T-helper 2 cell treated with Interferon-gamma antibody and Interleukin-4, amounts not matched to agents 5 μg/mL and 100 μg/mL, for 36 hours (primary cell): ENCODE data around the gene SPAG16.

Experiments
- DNase-seq: peaks from one replicate; pipeline ENCODE4 v3.0.0; 2021; ENCODE audit warnings: low spot score
- H3K27ac Mint-ChIP-seq: one replicate; pipeline ENCODE4 v1.8.0; 2021; ENCODE audit warnings: mild to moderate bottlenecking, mixed read lengths
- H3K27me3 Mint-ChIP-seq: one replicate; pipeline ENCODE4 v1.8.0; 2021; ENCODE audit warnings: low read depth, mixed read lengths
- H3K36me3 Mint-ChIP-seq: one replicate; pipeline ENCODE4 v1.8.0; 2021; ENCODE audit warnings: low read depth, mixed read lengths
- H3K4me1 Mint-ChIP-seq: one replicate; pipeline ENCODE4 v1.8.0; 2021; ENCODE audit warnings: low read depth, mixed read lengths
- H3K4me3 Mint-ChIP-seq: one replicate; pipeline ENCODE4 v1.8.0; 2022; ENCODE audit warnings: mild to moderate bottlenecking, moderate library complexity, mixed read lengths
- H3K9me3 Mint-ChIP-seq: one replicate; pipeline ENCODE4 v1.8.0; 2021; ENCODE audit warnings: mixed read lengths

Gene SPAG16

DNA sequence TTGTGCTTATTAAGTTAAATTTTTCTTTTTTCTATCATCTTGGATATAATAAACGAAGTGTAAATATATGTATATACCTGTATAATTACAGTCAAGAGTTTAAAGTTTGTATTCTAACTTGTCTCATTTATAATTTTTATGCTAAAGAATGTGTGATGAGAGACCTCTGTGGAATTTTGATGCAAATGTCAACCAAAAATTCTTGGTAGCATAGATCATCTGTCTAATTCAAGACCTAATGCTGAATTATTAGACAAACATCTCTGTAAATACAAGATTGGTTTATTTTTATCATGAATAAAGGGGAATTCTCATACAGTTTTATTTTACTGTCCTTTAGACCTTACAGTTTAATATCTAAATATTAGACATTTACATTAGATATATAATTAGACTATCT lies 977.4 kb downstream of the SPAG16 start:
- Mint-ChIP-seq H3K4me3 (no peak overlapping the region), H3K9me3 (no peaks in the 10 kb centered on the region), H3K4me1 (no peaks in the 10 kb centered on the region), H3K27me3 (no peaks in the 10 kb centered on the region), H3K36me3 (no peaks in the 10 kb centered on the region), H3K27ac (no peak overlapping the region)
- no peak for DNase-seq

DNA sequence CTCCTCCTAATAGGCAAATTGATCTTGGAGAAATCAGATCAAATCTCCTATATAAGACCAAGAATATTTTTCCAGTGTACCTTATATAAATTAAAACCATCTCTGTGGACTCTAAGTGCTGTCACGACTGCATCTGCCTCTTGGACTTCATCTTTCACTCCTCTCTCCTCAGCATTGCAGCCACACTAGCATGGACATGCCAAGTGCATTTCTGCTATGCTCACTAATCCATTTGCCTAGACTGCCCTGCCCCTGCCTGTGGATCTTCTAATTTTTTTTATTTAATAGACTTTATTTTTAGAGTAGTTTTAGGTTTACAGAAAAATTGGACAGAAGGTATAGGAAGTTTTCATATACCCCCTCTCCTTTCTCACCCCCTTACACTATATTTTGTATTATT lies 979.9 kb downstream of the SPAG16 start:
- no peak overlapping the region for H3K4me3 Mint-ChIP-seq
- H3K36me3 Mint-ChIP-seq, result no peaks in the 10 kb centered on the region
- DNase-seq, result no peak
- H3K27ac Mint-ChIP-seq, result no peak overlapping the region
- H3K9me3 Mint-ChIP-seq, result no peaks in the 10 kb centered on the region
- H3K27me3 Mint-ChIP-seq, result no peaks in the 10 kb centered on the region
- no peaks in the 10 kb centered on the region for H3K4me1 Mint-ChIP-seq

DNA sequence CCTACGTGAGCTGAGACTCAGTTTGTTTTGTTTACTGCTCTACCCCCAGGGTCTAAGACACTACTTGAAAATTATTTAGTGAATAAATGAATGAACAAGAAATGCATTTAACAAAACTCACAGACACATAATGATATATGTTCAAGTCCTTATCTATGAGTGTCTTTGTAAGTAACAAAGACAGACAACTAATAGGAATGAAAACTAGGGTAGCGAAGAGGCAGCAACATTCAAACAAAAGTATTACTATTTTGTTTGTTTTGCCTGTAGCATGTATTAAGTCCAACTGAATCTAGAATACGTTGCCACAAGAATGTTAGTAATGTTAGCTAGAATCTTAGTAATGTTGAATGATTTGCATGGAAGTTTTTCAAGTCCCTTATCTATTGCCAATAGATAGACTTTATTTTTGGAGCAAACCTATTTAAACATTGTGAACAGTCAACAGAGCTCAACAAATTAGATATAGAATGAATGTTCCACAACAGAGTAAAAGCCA lies 981.8 kb downstream of the SPAG16 start:
- Mint-ChIP-seq H3K36me3 (no peaks in the 10 kb centered on the region), H3K9me3 (no peaks in the 10 kb centered on the region), H3K4me3 (no peak overlapping the region), H3K27me3 (no peaks in the 10 kb centered on the region), H3K4me1 (no peaks in the 10 kb centered on the region), H3K27ac (no peak overlapping the region)
- no peak for DNase-seq

DNA sequence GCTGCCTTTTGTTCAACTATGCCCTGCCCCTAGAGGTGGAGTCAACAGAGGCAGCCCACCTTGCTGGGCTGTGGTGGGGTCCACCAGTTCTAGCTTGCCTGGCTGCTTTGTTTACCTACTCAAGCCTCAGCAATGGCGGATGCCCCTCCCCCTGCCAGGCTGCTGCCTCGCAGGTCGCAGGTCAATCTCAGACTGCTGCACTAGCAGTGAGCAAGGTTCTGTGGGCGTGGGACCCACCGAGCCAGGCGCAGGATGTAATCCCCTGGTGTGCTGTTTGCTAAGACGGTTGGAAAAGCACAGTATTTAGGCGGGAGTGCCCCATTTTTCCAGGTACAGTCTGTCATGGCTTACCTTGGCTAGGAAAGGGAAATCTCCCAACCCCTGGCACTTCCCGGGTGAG lies 993.6 kb downstream of the SPAG16 start:
- Mint-ChIP-seq H3K36me3 (no peaks in the 10 kb centered on the region), H3K4me3 (no peak overlapping the region), H3K27me3 (no peaks in the 10 kb centered on the region), H3K4me1 (no peaks in the 10 kb centered on the region), H3K9me3 (no peaks in the 10 kb centered on the region), H3K27ac (no peak overlapping the region)
- no peak for DNase-seq

DNA sequence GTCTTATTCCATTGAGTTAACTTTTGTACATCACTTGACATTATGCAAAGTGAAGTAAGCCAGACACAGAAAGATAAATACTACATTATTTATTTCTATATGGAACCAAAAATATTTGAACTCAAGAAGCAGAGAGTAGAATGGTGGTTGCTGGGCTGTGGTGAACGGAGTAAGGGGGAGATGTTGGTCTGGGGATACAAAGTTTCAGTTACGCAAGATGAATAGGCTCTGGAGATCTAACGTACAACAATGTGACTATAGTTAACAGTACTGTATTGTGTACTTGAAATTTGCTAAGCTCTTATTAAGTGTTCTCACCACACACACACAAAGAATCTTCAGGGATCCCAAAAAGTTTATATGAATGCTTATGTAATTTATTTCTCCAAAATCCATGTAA lies 1001.7 kb downstream of the SPAG16 start:
- no peak overlapping the region for H3K27ac Mint-ChIP-seq
- no peak for DNase-seq
- no peak overlapping the region for H3K4me3 Mint-ChIP-seq
- H3K27me3 Mint-ChIP-seq, result no peaks in the 10 kb centered on the region
- peaks cover 7% of the 10 kb centered on the region for H3K9me3 Mint-ChIP-seq
- H3K4me1 Mint-ChIP-seq, result no peaks in the 10 kb centered on the region
- no peaks in the 10 kb centered on the region for H3K36me3 Mint-ChIP-seq

DNA sequence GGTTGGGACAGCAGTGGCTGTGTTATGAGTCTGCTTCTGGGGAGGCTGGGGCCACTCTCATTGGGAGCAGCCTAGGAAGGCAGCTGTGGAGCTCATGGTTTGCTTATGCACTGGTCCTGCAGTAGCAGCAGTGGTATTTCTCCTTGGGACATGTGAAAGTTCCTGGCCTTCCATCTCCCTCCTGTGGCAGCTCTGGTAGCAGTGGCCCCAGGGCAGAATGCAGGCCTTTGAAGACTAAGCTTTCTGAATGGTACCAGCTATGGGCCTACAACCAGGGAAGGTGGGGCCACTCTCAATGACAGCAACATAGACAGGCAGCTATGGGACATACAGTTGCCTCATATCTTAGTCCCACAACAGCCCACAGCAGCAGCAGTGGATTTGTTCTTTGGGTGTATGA lies 1009.3 kb downstream of the SPAG16 start:
- no peaks in the 10 kb centered on the region for H3K4me1 Mint-ChIP-seq
- no peaks in the 10 kb centered on the region for H3K27me3 Mint-ChIP-seq
- no peak for DNase-seq
- peaks cover 23% of the 10 kb centered on the region for H3K9me3 Mint-ChIP-seq
- no peak overlapping the region for H3K27ac Mint-ChIP-seq
- no peaks in the 10 kb centered on the region for H3K36me3 Mint-ChIP-seq
- H3K4me3 Mint-ChIP-seq, result no peak overlapping the region

DNA sequence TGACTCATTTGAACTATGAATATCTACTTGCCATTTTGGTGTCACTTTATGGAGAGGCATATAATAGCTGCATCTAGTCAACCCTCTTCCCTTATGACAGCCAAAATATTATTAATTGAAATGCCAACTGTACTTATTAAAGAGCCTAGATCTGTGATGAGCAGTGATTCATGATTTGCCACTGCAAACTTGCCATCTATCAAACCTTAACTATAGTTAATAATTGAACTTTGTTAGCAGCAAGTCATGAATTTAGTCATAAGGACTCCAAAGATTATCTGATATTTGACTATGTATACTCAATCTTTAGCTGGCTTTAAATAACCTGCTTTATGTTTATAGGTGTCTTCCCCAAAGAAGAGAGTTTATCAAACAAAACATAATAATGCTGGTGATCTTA lies 1010.2 kb downstream of the SPAG16 start:
- no peaks in the 10 kb centered on the region for H3K27me3 Mint-ChIP-seq
- no peaks in the 10 kb centered on the region for H3K4me1 Mint-ChIP-seq
- DNase-seq, result no peak
- no peak overlapping the region for H3K4me3 Mint-ChIP-seq
- H3K27ac Mint-ChIP-seq, result no peak overlapping the region
- no peaks in the 10 kb centered on the region for H3K36me3 Mint-ChIP-seq
- peaks cover 23% of the 10 kb centered on the region for H3K9me3 Mint-ChIP-seq

DNA sequence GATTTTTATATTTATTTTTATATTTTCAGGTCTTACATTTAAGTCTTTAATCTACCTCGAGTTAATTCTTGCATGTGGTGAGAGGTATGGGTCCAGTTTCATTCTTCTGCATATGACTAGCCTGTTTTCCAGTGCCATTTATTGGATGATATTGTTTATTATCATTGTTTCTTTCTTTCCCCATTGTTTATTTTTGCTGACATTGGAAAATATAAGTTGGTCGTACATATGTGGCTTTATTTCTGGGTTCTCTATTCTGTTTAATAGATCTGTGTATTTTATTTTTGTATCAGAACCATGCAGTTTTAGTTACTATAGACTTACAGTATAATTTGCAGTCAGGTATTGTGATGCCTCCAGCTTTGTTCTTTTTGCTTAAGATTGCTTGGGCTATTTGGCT lies 1013.2 kb downstream of the SPAG16 start:
- Mint-ChIP-seq H3K27ac (no peak overlapping the region), H3K27me3 (no peaks in the 10 kb centered on the region), H3K4me3 (no peak overlapping the region), H3K4me1 (no peaks in the 10 kb centered on the region), H3K9me3 (peaks cover 9% of the 10 kb centered on the region), H3K36me3 (no peaks in the 10 kb centered on the region)
- DNase-seq, result no peak

DNA sequence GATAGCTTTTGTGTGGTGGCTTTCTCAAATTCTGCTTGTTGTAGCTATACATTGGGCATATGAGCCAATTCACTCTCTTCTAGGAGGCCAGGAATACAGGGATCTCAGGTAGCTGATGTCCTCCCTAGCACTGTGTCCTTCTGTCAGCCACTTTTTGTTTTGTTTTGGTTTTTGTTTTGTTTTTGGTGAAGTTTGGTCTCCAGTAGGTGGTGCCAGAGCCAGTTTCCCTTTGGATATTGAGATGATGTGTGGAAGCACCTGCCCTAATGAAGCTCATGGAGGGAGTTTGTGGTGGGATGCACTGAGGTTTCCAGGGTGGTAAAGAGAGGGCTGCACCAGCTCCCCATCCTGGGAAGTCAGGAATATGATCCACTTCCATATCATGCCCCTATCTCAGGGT lies 1026.1 kb downstream of the SPAG16 start:
- Mint-ChIP-seq H3K4me1 (no peaks in the 10 kb centered on the region), H3K9me3 (no peaks in the 10 kb centered on the region), H3K27ac (no peak overlapping the region), H3K4me3 (no peak overlapping the region), H3K36me3 (no peaks in the 10 kb centered on the region), H3K27me3 (no peaks in the 10 kb centered on the region)
- no peak for DNase-seq

DNA sequence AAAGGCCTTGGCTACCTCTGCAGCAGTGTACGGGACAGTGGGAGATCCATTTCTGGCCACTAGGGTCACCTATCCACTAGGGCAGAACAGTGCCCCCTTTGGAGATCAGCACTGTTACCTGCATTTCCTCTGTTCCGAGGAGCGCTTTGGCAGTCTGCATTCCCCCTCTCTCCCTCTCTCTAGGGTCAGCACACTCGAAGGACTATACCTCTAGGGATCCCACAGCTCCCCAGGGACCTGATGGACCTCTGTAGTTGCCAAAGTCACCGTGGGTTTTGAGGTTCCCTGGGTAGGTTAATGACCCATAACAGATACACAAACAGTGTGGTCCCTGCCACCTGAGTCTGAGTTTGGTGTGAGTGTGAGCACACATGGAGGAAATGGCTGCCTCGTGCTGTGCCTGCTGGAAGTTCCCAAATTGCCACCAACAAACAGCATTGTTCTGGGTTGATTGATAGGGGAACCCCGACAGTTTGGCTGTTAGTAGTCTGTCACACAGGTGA lies 1026.8 kb downstream of the SPAG16 start:
- no peaks in the 10 kb centered on the region for H3K36me3 Mint-ChIP-seq

DNA sequence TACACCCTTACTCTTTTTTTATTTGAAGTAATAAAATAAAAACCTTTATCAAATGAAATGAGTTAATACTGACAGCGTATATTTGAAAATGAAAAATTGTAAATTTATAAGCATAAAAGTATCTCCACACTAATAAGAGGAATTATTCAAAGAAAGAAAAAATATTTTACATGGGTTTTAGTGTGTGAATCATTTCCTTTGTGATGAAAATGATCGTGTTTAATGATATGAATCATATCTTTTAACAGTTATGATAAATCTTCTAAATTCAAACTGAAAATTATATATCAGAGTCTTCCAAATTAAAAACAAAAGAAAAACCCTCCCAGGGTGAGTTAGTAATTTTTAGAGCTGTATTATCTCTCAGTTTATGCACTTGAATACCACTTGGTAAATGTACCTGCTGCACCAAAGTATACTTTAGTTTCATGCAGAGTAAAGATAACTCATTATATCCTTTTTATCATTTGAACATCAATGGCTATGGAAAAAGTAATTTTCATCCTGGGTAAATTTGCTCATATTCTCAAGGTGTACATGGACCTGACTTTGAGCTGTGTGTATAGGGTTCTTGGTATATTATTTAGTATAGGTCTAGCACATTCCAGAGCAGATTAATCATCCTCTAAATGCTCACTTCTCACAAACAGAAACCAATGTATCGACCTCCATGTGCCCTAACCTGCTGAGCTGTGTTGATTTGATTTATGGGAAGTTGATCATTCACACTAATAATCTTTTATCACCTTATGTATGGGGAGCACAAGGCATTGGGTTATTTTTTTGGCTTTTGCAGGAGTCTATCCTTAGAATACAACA lies 1027.9 kb downstream of the SPAG16 start:
- no peak overlapping the region for H3K27ac Mint-ChIP-seq
- no peaks in the 10 kb centered on the region for H3K36me3 Mint-ChIP-seq
- H3K4me3 Mint-ChIP-seq, result no peak overlapping the region
- DNase-seq, result no peak
- no peaks in the 10 kb centered on the region for H3K9me3 Mint-ChIP-seq
- H3K4me1 Mint-ChIP-seq, result no peaks in the 10 kb centered on the region
- no peaks in the 10 kb centered on the region for H3K27me3 Mint-ChIP-seq

More for the DNA sequence above, 1026.8 kb downstream of the SPAG16 start:
- no peaks in the 10 kb centered on the region for H3K9me3 Mint-ChIP-seq
- DNase-seq, result no peak
- no peak overlapping the region for H3K27ac Mint-ChIP-seq
- no peak overlapping the region for H3K4me3 Mint-ChIP-seq
- H3K27me3 Mint-ChIP-seq, result no peaks in the 10 kb centered on the region
- no peaks in the 10 kb centered on the region for H3K4me1 Mint-ChIP-seq

DNA sequence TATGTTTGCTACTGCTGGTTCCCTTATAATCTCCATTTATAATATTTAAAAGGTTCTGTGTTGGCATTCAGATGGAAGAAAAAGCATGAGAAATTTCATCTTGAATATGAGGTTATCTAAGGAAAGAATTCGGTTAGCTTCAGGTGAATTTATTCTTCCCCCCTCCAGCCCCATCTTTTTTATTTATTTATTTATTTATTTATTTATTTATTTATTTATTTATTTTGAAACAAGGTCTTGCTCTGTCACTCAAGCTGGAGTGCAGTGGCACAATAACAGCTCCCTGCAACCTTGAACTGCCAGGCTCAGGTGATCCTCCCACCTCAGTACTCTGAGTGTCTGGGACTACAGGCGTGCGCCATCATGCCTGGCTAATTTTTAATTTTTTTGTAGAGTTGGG lies 1031.1 kb downstream of the SPAG16 start:
- no peaks in the 10 kb centered on the region for H3K27me3 Mint-ChIP-seq
- H3K4me3 Mint-ChIP-seq, result no peak overlapping the region
- H3K27ac Mint-ChIP-seq, result no peak overlapping the region
- H3K9me3 Mint-ChIP-seq, result no peaks in the 10 kb centered on the region
- no peaks in the 10 kb centered on the region for H3K4me1 Mint-ChIP-seq
- no peak for DNase-seq
- H3K36me3 Mint-ChIP-seq, result no peaks in the 10 kb centered on the region

DNA sequence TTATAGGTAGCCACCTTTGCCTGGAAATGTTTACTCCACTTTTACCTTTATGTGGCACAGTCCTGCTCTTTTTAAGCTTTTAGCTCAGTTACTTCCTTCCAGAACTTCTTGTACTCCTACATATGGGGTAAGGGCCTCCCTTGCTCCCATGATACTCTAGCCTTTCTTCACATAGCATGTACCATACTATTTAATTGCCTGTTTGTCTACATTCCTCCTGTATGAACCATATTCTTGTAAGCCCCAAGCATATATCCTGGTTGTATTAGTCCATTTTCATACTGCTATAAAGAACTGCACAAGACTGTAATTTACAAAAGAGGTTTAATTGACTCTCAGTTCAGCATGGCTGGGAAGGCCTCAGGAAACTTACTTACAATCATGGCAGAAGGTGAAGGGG lies 1035.9 kb downstream of the SPAG16 start:
- H3K27me3 Mint-ChIP-seq, result no peaks in the 10 kb centered on the region
- H3K36me3 Mint-ChIP-seq, result no peaks in the 10 kb centered on the region
- no peak overlapping the region for H3K4me3 Mint-ChIP-seq
- no peak overlapping the region for H3K27ac Mint-ChIP-seq
- no peak for DNase-seq
- no peaks in the 10 kb centered on the region for H3K4me1 Mint-ChIP-seq
- H3K9me3 Mint-ChIP-seq, result no peaks in the 10 kb centered on the region

DNA sequence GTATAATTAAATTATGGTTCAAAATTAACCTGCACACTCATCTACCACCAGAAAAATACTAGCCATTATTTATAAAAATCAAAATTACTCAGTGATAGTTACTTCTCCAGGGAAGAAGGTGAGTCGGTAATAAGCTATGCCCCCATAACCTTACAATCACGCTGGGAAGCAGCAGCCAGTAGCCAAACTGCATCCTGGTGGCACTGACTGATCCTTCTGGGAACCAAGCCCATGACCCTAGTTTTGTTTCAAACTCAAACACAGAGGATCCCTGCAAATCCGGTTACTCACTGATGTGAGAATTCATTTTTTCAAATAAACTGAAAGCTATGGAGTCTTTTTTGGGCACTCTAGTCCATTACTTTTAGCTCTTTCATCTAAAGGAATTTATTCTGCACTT lies 1038.4 kb downstream of the SPAG16 start:
- H3K27ac Mint-ChIP-seq, result no peak overlapping the region
- no peaks in the 10 kb centered on the region for H3K27me3 Mint-ChIP-seq
- DNase-seq, result no peak
- no peaks in the 10 kb centered on the region for H3K36me3 Mint-ChIP-seq
- no peaks in the 10 kb centered on the region for H3K4me1 Mint-ChIP-seq
- no peak overlapping the region for H3K4me3 Mint-ChIP-seq
- no peaks in the 10 kb centered on the region for H3K9me3 Mint-ChIP-seq

DNA sequence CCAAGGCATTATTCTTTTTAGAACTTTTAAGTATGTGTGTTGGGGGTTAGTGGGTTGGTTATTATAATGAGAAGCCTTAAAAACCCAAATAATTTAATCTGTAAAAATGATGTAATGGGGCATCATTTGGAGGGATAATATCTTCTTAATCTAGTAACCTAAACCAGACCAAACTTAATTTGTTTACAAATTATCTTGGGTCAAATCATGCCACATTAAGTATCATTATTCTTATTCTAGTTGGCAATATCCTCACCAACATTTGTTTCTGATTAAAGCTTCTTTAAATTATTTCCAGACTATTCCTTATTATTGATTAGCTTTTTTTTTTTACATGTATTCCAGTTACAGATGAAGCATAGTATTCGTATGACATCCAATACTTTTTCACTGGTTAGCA lies 1041.1 kb downstream of the SPAG16 start:
- H3K27me3 Mint-ChIP-seq, result no peaks in the 10 kb centered on the region
- H3K27ac Mint-ChIP-seq, result no peak overlapping the region
- no peak overlapping the region for H3K4me3 Mint-ChIP-seq
- no peaks in the 10 kb centered on the region for H3K36me3 Mint-ChIP-seq
- H3K4me1 Mint-ChIP-seq, result no peaks in the 10 kb centered on the region
- no peaks in the 10 kb centered on the region for H3K9me3 Mint-ChIP-seq
- no peak for DNase-seq
